B cell (primary cell): ENCODE measurements around the gene PILRB. TPM values are rescaled to one million over a fixed set of nuclear protein-coding genes. Genes with fewer than 3 reads are reported as not detected.

ENCODE experiments used
- ATAC-seq: fragments of 200-7000 bp; cut with Tn5 transposase; one replicate; pipeline ENCODE4 v1.10.0; 2021; ENCODE audit warnings: low read depth, mild to moderate bottlenecking, moderate number of reproducible peaks, moderate library complexity
- CTCF ChIA-PET: fragments of 350-600 bp; sonication (Branson Sonifier 250); formaldehyde crosslinking; loops from one replicate; lab custom pipeline; 2021; ENCODE audit warnings: antibody characterized with exemption, inconsistent platforms; lab: Charles Lee
- POLR2A ChIA-PET: fragments of 350-600 bp; sonication (Branson Sonifier 250); formaldehyde crosslinking; loops from one replicate; lab custom pipeline; 2021; ENCODE audit warnings: antibody characterized with exemption; lab: Charles Lee
- DNase-seq: peaks from one replicate; pipeline ENCODE4 v3.0.0; 2013
- H2AFZ ChIP-seq: 2 replicates; pipeline ENCODE4 v1.6.1; 2012; ENCODE audit warnings: mild to moderate bottlenecking, low read depth, low read length; ENCODE audit not compliant: insufficient read depth, poor library complexity, severe bottlenecking
- H3K27ac ChIP-seq, 2 donors: 1 replicate in 1 of 2; 2 replicates in 1 of 2; pipeline ENCODE4 v1.5.1; 2012 to 2013; ENCODE audit warnings: low read length in 2 of 2, mild to moderate bottlenecking in 2 of 2, moderate library complexity in 1 of 2
- H3K27me3 ChIP-seq, 4 experiments: fragments of 200-600 bp in 1 of 4; sonication (generic) in 1 of 4; replicated peaks in 1 of 4; 1 replicate in 2 of 4; 2 replicates in 2 of 4; pipeline versions ENCODE4 v1.6.1 to v1.7.0; 2013 to 2016; ENCODE audit warnings: low read length in 3 of 4, mild to moderate bottlenecking in 2 of 4, mixed read lengths in 1 of 4, moderate library complexity in 1 of 4; ENCODE audit not compliant: insufficient read depth in 4 of 4, control insufficient read depth in 3 of 4; ENCODE audit errors: control extremely low read depth in 1 of 4
- H3K36me3 ChIP-seq, 2 experiments: replicated peaks in 1 of 2; 1 replicate in 1 of 2; 2 replicates in 1 of 2; pipeline versions ENCODE4 v1.6.1 to v1.7.1; 2013; ENCODE audit warnings: low read length in 1 of 2; ENCODE audit not compliant: insufficient read depth in 2 of 2, control insufficient read depth in 1 of 2; ENCODE audit errors: control extremely low read depth in 1 of 2, extremely low read depth in 1 of 2
- H3K4me1 ChIP-seq, 2 donors: fragments of 200-600 bp in 1 of 2; sonication (generic) in 1 of 2; 1 replicate in 1 of 2; 2 replicates in 1 of 2; pipeline versions ENCODE4 v1.5.1 to v1.6.1; 2013 to 2017; ENCODE audit warnings: low read length in 2 of 2; ENCODE audit not compliant: control insufficient read depth in 2 of 2, insufficient read depth in 2 of 2
- H3K4me2 ChIP-seq: replicated peaks from 2 replicates; pipeline ENCODE3; 2012; ENCODE audit warnings: mild to moderate bottlenecking, low read depth, low read length; ENCODE audit not compliant: poor library complexity, severe bottlenecking
- H3K4me3 ChIP-seq, 5 experiments: fragments of 200-600 bp in 1 of 5; sonication (generic) in 1 of 5; 1 replicate in 3 of 5; 2 replicates in 2 of 5; pipeline versions ENCODE4 v1.5.1 to v1.7.0; 2011 to 2016; ENCODE audit warnings: low read length in 4 of 5, mild to moderate bottlenecking in 4 of 5, low read depth in 2 of 5, control low read depth in 1 of 5, moderate library complexity in 1 of 5; ENCODE audit not compliant: insufficient read depth in 1 of 5; ENCODE audit errors: control extremely low read depth in 1 of 5, extremely low read depth in 1 of 5
- H3K79me2 ChIP-seq: fragments of 200-600 bp; sonication (generic); one replicate; pipeline ENCODE4 v1.6.0; 2016; ENCODE audit warnings: low read length; ENCODE audit not compliant: control insufficient read depth, insufficient read depth
- H3K9ac ChIP-seq: fragments of 200-600 bp; sonication (generic); 2 replicates; pipeline ENCODE4 v1.6.1; 2017; ENCODE audit warnings: mild to moderate bottlenecking, low read length, moderate library complexity
- H3K9me3 ChIP-seq, 3 donors: one replicate each; pipeline versions ENCODE4 v1.6.1 to v1.7.1; 2013; ENCODE audit warnings: low read length in 2 of 3; ENCODE audit not compliant: control insufficient read depth in 2 of 3, insufficient read depth in 1 of 3; ENCODE audit errors: control extremely low read depth in 1 of 3
- H4K20me1 ChIP-seq: 2 replicates; pipeline ENCODE4 v1.6.0; 2012; ENCODE audit warnings: mild to moderate bottlenecking, low read length; ENCODE audit not compliant: insufficient read depth, control insufficient read depth, poor library complexity, severe bottlenecking
- H3K27ac Mint-ChIP-seq: one replicate; pipeline ENCODE4 v1.8.0; 2021; ENCODE audit warnings: mixed read lengths
- H3K27me3 Mint-ChIP-seq: one replicate; pipeline ENCODE4 v1.8.0; 2021; ENCODE audit warnings: mixed read lengths
- H3K4me1 Mint-ChIP-seq: one replicate; pipeline ENCODE4 v1.8.0; 2021; ENCODE audit warnings: mixed read lengths
- H3K4me3 Mint-ChIP-seq: one replicate; pipeline ENCODE4 v1.8.0; 2021; ENCODE audit warnings: mixed read lengths
- H3K9me3 Mint-ChIP-seq: one replicate; pipeline ENCODE4 v1.8.0; 2022; ENCODE audit warnings: mixed read lengths; ENCODE audit not compliant: insufficient read depth
- CTCF ChIP-seq: fragments of 200-600 bp; IDR thresholded peaks from one replicate; pipeline ENCODE4 v1.8.0; 2022; ENCODE audit warnings: antibody characterized with exemption, mild to moderate bottlenecking
- EZH2 ChIP-seq: IDR thresholded peaks from 2 replicates; pipeline ENCODE4 v1.6.1; 2012; ENCODE audit warnings: borderline replicate concordance, low read depth, mild to moderate bottlenecking, moderate library complexity, low read length; ENCODE audit not compliant: insufficient read depth, poor library complexity, severe bottlenecking
- WGBS: methylation state at CpG from one replicate; pipeline ENCODE4 v1.1.5; 2013; ENCODE audit warnings: missing lambda C conversion rate; ENCODE audit not compliant: insufficient coverage; 5-methylcytosine and 5-hydroxymethylcytosine counted together
- intact Hi-C: fragments of 100-400 bp; cut with micrococcal nuclease; formaldehyde crosslinking; loops from one replicate; pipeline ENCODE4 v1.10.0; 2022
- polyA plus RNA-seq: library from polyadenylated mRNA; depleted of rRNA; stranded (reverse); fragments of >200 nt; gene quantifications from 2 replicates; pipeline ENCODE4 v1.2.3, GENCODE V29; 2012
- total RNA-seq, 2 donors: library from RNA; stranded (reverse); fragments of 120-200 nt in 1 of 2; gene quantifications; 1 replicate in 1 of 2; 2 replicates in 1 of 2; pipeline versions ENCODE4 v1.2.3 to v1.2.4, GENCODE V29; 2013 to 2022

PILRB gene
- total and polyA plus RNA-seq, 2 donors (not counting 1 experiment from before 2014, with no cell fraction given) = 162 to 391 TPM

- ATAC-seq (no peak), DNase-seq (peak; percentile 22)
- H3K4me1 Mint-ChIP-seq = peaks cover 23% of the 10 kb centered on the region
- H3K27ac Mint-ChIP-seq = no peak overlapping the region
- Histone ChIP-seq H2AFZ (no peak overlapping the region), H3K4me1 (peaks cover 10 to 32% of the 10 kb centered on the region in 2 donors), H4K20me1 (no peaks in the 10 kb centered on the region), H3K9ac (no peak overlapping the region), H3K36me3 (peaks cover 1 to 75% of the 10 kb centered on the region in 2 experiments), H3K4me2 (no peak overlapping the region), H3K79me2 (peaks cover 11% of the 10 kb centered on the region), H3K4me3 (no peak overlapping the region), H3K9me3 (no peaks in the 10 kb centered on the region), H3K27ac (no peak overlapping the region), H3K27me3 (no peaks in the 10 kb centered on the region)
- POLR2A ChIA-PET = no interaction called here
- no peak overlapping the region for H3K4me3 Mint-ChIP-seq
- CTCF ChIA-PET = interaction anchor here (0.9 to 4.7 kb wide), 3 partner anchors 10 to 203 kb away, joined by 3 to 67 read pairs (median 3); no protein-coding TSS in a partner anchor
- 96% methylated on average over 8 of the region's 8 CpGs for WGBS
- no peaks in the 10 kb centered on the region for H3K9me3 Mint-ChIP-seq
- no peaks in the 10 kb centered on the region for H3K27me3 Mint-ChIP-seq
- intact Hi-C loops = no loop called here
- TF ChIP-seq CTCF (no peak), EZH2 (no peak)
Measured at GRCh38 chr7:100356416-100357068, 1.4 kb upstream of the PILRB start.

DNA sequence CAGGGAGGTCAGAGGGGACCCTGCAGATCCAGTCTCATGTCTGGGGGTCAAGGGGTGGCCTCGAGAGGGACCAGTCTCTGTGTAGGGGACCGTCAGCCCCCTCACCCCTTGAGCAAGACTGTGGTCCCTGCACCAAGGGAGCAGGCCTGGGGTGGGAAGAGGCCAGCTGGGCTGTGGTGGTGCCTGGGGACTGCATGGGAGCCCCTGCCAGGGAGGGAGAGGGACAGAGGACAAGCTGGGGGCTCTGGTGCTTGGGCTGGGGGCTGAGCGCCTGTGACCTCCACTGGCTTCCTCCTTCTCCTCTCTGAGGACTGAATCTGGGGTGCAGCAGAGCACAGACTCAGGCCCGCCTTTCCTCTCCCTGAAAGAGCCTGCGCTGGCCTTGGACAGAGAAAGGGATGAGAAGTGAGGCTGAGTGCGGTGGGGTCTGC lies 771 bp upstream of the PILRB start:
- Histone ChIP-seq H3K9me3 (no peaks in the 10 kb centered on the region), H3K27me3 (no peaks in the 10 kb centered on the region), H2AFZ (no peak overlapping the region), H3K36me3 (peaks cover 1 to 77% of the 10 kb centered on the region in 2 experiments), H4K20me1 (no peaks in the 10 kb centered on the region), H3K4me2 (no peak overlapping the region), H3K4me1 (peaks cover 10 to 28% of the 10 kb centered on the region in 2 donors), H3K9ac (no peak overlapping the region), H3K79me2 (peaks cover 8% of the 10 kb centered on the region), H3K4me3 (no peak overlapping the region), H3K27ac (no peak overlapping the region)
- no peaks in the 10 kb centered on the region for H3K9me3 Mint-ChIP-seq
- POLR2A ChIA-PET = no interaction called here
- peak overlapping the region; percentile 71 for H3K27ac Mint-ChIP-seq
- TF ChIP-seq EZH2 (no peak), CTCF (no peak)
- H3K4me1 Mint-ChIP-seq = peaks cover 23% of the 10 kb centered on the region
- ATAC-seq (no peak), DNase-seq (peak; percentile 20)
- intact Hi-C loops = no loop called here
- no peak overlapping the region for H3K4me3 Mint-ChIP-seq
- CTCF ChIA-PET = interaction anchor here (0.9 to 4.7 kb wide), 3 partner anchors 10 to 202 kb away, joined by 3 to 67 read pairs (median 3); no protein-coding TSS in a partner anchor
- WGBS = 94% methylated on average over 6 of the region's 6 CpGs
- no peaks in the 10 kb centered on the region for H3K27me3 Mint-ChIP-seq
